GM12878 (cell line): ENCODE data around the gene SLC34A1. TPM values are rescaled to one million over a fixed set of nuclear protein-coding genes. Genes with fewer than 3 reads are reported as not detected.

ENCODE experiments used
- ATAC-seq: fragments of 200-7000 bp; cut with Tn5 transposase; 3 replicates; pipeline ENCODE4 v1.9.1; 2020; ENCODE audit warnings: mild to moderate bottlenecking, moderate library complexity
- BruUV-seq: library from RNA; stranded (reverse); fragments of 400-500 nt; replicated peaks from 2 replicates; lab custom pipeline; 2021; lab: Mats Ljungman, UMichigan
- CTCF ChIA-PET: fragments of 300-600 bp; sonication (Branson Sonifier 250); formaldehyde crosslinking; extraction: SDS; loops from one replicate; lab custom pipeline; 2021; ENCODE audit warnings: inconsistent platforms; lab: Yijun Ruan, JAX
- POLR2A ChIA-PET: fragments of 350-600 bp; formaldehyde crosslinking; extraction: SDS; loops from one replicate; lab custom pipeline; 2021; ENCODE audit warnings: inconsistent platforms; lab: Charles Lee
- RAD21 ChIA-PET: fragments of 300-600 bp; sonication (Branson Sonifier 250); formaldehyde crosslinking; loops from one replicate; lab custom pipeline; 2023; ENCODE audit warnings: antibody characterized with exemption; ENCODE audit not compliant: unreplicated experiment; lab: Charles Lee
- SMC1A ChIA-PET: fragments of 300-600 bp; sonication (Branson Sonifier 250); formaldehyde crosslinking; loops from one replicate; lab custom pipeline; 2023; ENCODE audit not compliant: unreplicated experiment, uncharacterized antibody; lab: Charles Lee
- DNase-seq: peaks from one replicate; pipeline ENCODE4 v3.0.0-alpha.2; 2011; ENCODE audit warnings: low read depth, low spot score
- FAIRE-seq: peaks from 3 replicates; lab custom pipeline; 2011; peaks lifted over from hg19 to GRCh38; lab: Jason Lieb, UNC
- H2AFZ ChIP-seq: 2 replicates; pipeline ENCODE4 v1.6.0; 2011; ENCODE audit warnings: low read depth, low read length, control low read depth; ENCODE audit not compliant: control insufficient read depth
- H3K27ac ChIP-seq: 2 replicates; pipeline ENCODE4 v1.5.1; 2011; ENCODE audit warnings: control low read depth; ENCODE audit not compliant: control insufficient read depth, insufficient read depth
- H3K27me3 ChIP-seq, 2 experiments: replicated peaks in 1 of 2; 2 replicates each; pipeline versions ENCODE4 v1.6.0 to v1.6.1; 2011; ENCODE audit warnings: low read length in 1 of 2; ENCODE audit not compliant: control insufficient read depth in 2 of 2, insufficient read depth in 2 of 2
- H3K36me3 ChIP-seq, 2 experiments: 2 replicates each; pipeline ENCODE4 v1.5.1; 2011; ENCODE audit warnings: low read length in 1 of 2; ENCODE audit not compliant: control insufficient read depth in 2 of 2, insufficient read depth in 2 of 2
- H3K4me1 ChIP-seq: 2 replicates; pipeline ENCODE4 v1.6.1; 2011; ENCODE audit warnings: mild to moderate bottlenecking, low read length, moderate library complexity, mixed read lengths; ENCODE audit not compliant: control insufficient read depth, insufficient read depth
- H3K4me2 ChIP-seq: 2 replicates; pipeline ENCODE4 v1.6.0; 2011; ENCODE audit warnings: control low read depth; ENCODE audit not compliant: control insufficient read depth, insufficient read depth
- H3K4me3 ChIP-seq: fragments of 200-600 bp; sonication (generic); 2 replicates; pipeline ENCODE4 v1.5.1; 2016
- H3K79me2 ChIP-seq: 2 replicates; pipeline ENCODE4 v1.6.0; 2011; ENCODE audit warnings: low read length; ENCODE audit not compliant: control insufficient read depth, insufficient read depth
- H3K9ac ChIP-seq: 2 replicates; pipeline ENCODE4 v1.8.0; 2011; ENCODE audit warnings: low read length, control low read depth, mixed read lengths; ENCODE audit not compliant: control insufficient read depth, insufficient read depth
- H3K9me3 ChIP-seq: replicated peaks from 3 replicates; pipeline ENCODE4 v1.5.1; 2011; ENCODE audit warnings: mild to moderate bottlenecking, low read length; ENCODE audit not compliant: control insufficient read depth, insufficient read depth
- H4K20me1 ChIP-seq: 2 replicates; pipeline ENCODE4 v1.6.0; 2011; ENCODE audit not compliant: control insufficient read depth, insufficient read depth
- RB1 ChIP-seq: fragments of 450-650 bp; formaldehyde crosslinking; IDR thresholded peaks from 2 replicates; pipeline ENCODE4 v1.6.1; 2017; ENCODE audit warnings: mild to moderate bottlenecking, borderline replicate concordance
- SPI1 ChIP-seq: IDR thresholded peaks from 2 replicates; pipeline ENCODE4 v1.6.1; 2011; ENCODE audit warnings: low read depth, mild to moderate bottlenecking, low read length, moderate library complexity, borderline replicate concordance; ENCODE audit not compliant: insufficient read depth
- SREBF1 ChIP-seq: IDR thresholded peaks from 2 replicates; pipeline ENCODE4 v1.6.1; 2012; ENCODE audit warnings: mild to moderate bottlenecking, low read length
- TBL1XR1 ChIP-seq: IDR thresholded peaks from 2 replicates; pipeline ENCODE4 v1.6.1; 2012; ENCODE audit warnings: low read depth, low read length, improper control_type of control experiment
- WGBS: methylation state at CpG from one replicate; pipeline ENCODE4 v1.1.6; 2016; ENCODE audit warnings: low lambda C conversion rate; ENCODE audit not compliant: insufficient replicate concordance, insufficient coverage; ENCODE audit errors: missing lambda C conversion rate; 5-methylcytosine and 5-hydroxymethylcytosine counted together
- in situ Hi-C: fragments of 300-500 bp; cut with MboI; formaldehyde crosslinking; loops from 9 replicates; pipeline ENCODE4 v1.14.3; 2018; ENCODE audit warnings: mixed read lengths
- intact Hi-C: fragments of 100-400 bp; cut with micrococcal nuclease; formaldehyde crosslinking; loops from one replicate; pipeline ENCODE4 v1.14.2; 2022; ENCODE audit not compliant: unreplicated experiment
- polyA plus RNA-seq, 11 experiments: library from polyadenylated mRNA; depleted of rRNA in 4 of 11; unstranded in 6 of 11; stranded (reverse) in 5 of 11; fragments of >200 nt; fragmentation: Nextera tagmentation in 4 of 11; fragmentation: Illumina TruSeq in 1 of 11; extraction: Ambion mirVana in 4 of 11; extraction: Trizol in 1 of 11; gene quantifications; 1 replicate in 1 of 11; 2 replicates in 10 of 11; pipeline versions ENCODE4 v1.2.1 to v1.2.3, GENCODE V29; 2011 to 2016; ENCODE audit warnings: inconsistent platforms in 2 of 11, missing spikeins in 2 of 11, low read depth in 1 of 11
- total RNA-seq, 4 experiments: library from RNA; depleted of rRNA in 3 of 4; stranded (reverse); fragments of >200 nt in 3 of 4; fragmentation: Illumina TruSeq in 1 of 4; extraction: Trizol in 1 of 4; gene quantifications; 2 replicates each; pipeline versions ENCODE4 v1.2.1 to v1.2.3, GENCODE V29; 2013 to 2021
- TF ChIP-seq, protein P1 (sequence below): fragments of 450-650 bp; formaldehyde crosslinking; IDR thresholded peaks from 2 replicates; pipeline ENCODE4 v1.4.0; 2022; ENCODE audit warnings: mild to moderate bottlenecking, moderate library complexity

Gene SLC34A1
- total and polyA plus RNA-seq, 10 of the 15 experiments (the other 5 are each of a cell fraction or from before 2014, with no cell fraction given): 0.03 to 0.14 (median 0.09) TPM; not detected in 2

DNA sequence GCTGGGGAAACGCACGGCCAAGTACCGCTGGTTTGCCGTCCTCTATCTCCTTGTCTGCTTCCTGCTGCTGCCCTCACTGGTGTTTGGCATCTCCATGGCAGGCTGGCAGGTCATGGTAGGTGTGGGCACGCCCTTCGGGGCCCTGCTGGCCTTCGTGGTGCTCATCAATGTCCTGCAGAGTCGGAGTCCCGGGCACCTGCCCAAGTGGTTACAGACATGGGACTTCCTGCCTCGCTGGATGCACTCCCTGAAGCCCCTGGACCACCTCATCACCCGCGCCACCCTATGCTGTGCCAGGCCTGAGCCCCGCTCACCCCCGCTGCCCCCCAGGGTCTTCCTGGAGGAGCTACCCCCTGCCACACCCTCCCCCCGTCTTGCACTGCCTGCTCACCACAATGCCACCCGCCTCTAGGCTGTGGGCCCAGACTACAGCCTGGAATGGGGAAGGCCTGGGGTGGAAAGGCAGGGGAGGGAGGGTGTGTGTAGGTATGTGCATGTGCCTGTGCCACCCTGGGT lies 13.7 kb downstream of the SLC34A1 start:
- FAIRE-seq (no peak), DNase-seq (no peak), ATAC-seq (no peak)
- in situ Hi-C loops (loop anchor here (25.0 kb wide), 1 partner anchor 1361 kb away; no protein-coding TSS in a partner anchor), intact Hi-C loops (no loop called here)
- no peaks in the 10 kb centered on the region for H3K9me3 ChIP-seq
- CTCF ChIA-PET: no interaction called here
- SMC1A ChIA-PET: interaction anchor here (1.1 kb wide), 1 partner anchor 79 kb away, joined by 3 read pairs; no protein-coding TSS in a partner anchor
- RAD21 ChIA-PET: interaction anchor here (0.9 kb wide), 1 partner anchor 56 kb away, joined by 3 read pairs; no protein-coding TSS in a partner anchor
- 48% methylated on average over 13 of the region's 16 CpGs for whole genome bisulfite sequencing
- no TSS peak for BruUV-seq
- H4K20me1 ChIP-seq: no peaks in the 10 kb centered on the region
- no peaks in the 10 kb centered on the region for H3K36me3 ChIP-seq
- peaks cover 6% of the 10 kb centered on the region for H3K4me1 ChIP-seq
- no peak overlapping the region for H3K4me3 ChIP-seq
- H3K4me2 ChIP-seq: no peak overlapping the region
- H3K9ac ChIP-seq: no peak overlapping the region
- H3K27ac ChIP-seq: no peak overlapping the region
- no peaks in the 10 kb centered on the region for H3K79me2 ChIP-seq
- no peak overlapping the region for H2AFZ ChIP-seq
- POLR2A ChIA-PET: no interaction called here
- no peaks in the 10 kb centered on the region for H3K27me3 ChIP-seq
- TF ChIP-seq SREBF1: no peak
- TF ChIP-seq TBL1XR1: no peak
- no peak for TF ChIP-seq SPI1
- TF ChIP-seq RB1: no peak
- TF ChIP-seq, protein P1, sequence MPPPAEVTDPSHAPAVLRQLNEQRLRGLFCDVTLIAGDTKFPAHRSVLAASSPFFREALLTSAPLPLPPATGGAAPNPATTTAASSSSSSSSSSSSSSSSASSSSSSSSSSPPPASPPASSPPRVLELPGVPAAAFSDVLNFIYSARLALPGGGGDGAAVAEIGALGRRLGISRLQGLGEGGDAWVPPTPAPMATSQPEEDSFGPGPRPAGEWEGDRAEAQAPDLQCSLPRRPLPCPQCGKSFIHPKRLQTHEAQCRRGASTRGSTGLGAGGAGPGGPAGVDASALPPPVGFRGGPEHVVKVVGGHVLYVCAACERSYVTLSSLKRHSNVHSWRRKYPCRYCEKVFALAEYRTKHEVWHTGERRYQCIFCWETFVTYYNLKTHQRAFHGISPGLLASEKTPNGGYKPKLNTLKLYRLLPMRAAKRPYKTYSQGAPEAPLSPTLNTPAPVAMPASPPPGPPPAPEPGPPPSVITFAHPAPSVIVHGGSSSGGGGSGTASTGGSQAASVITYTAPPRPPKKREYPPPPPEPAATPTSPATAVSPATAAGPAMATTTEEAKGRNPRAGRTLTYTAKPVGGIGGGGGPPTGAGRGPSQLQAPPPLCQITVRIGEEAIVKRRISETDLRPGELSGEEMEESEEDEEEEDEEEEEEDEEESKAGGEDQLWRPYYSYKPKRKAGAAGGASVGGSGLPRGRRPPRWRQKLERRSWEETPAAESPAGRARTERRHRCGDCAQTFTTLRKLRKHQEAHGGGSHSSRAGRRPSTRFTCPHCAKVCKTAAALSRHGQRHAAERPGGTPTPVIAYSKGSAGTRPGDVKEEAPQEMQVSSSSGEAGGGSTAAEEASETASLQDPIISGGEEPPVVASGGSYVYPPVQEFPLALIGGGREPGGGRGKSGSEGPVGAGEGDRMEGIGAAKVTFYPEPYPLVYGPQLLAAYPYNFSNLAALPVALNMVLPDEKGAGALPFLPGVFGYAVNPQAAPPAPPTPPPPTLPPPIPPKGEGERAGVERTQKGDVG (CRISPR knock-in tag): no peak
